Measurements from ENCODE around the gene KIAA0513.
A peak's percentile ranks its signal among the peaks of the same experiment; 100 is the strongest.

KIAA0513 gene

DNA sequence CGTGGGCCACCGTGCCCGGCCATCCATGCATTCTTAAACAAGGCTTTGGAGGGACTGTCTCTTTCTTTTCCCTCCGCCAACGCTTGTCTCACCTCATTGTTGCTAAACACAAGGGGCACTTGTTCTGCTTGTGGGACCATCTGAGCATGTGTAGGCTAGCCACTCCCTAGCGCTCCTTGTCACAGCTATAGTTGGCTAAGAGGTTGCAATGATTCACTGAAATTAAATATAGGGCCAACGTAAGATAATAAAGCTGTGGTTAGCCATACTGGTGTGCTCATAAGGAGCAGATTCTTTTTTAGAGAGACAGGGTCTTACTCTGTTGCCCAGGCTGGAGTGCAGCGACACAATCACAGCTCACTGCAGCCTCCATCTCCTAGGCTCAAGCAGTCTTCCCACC is 41.2 kb downstream of the KIAA0513 start:
- DNase-seq (ENCODE audit: low read depth in 2 of 2, low spot score in 1 of 2): no peak

DNA sequence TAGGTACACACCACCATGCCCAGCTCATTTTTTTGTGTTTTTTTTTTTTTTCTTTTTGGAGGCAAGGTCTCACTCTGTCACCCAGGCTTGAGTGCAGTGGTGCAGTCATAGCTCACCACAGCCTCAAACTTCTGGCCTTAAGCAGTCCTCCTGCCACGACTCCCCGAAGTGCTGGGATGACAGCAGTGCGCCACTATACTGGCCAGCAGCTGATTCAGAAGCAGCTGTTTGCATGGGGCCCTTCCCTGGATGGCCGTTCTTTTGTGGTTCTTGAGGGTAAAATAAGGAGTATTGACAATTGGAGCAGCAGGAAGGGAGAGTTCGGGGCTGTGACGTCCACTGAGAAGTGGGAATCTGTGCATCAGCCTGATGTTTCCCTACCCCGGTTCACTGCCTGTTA is 41.6 kb downstream of the KIAA0513 start:
- no peak for DNase-seq (ENCODE audit: low read depth in 2 of 2, low spot score in 1 of 2)

DNA sequence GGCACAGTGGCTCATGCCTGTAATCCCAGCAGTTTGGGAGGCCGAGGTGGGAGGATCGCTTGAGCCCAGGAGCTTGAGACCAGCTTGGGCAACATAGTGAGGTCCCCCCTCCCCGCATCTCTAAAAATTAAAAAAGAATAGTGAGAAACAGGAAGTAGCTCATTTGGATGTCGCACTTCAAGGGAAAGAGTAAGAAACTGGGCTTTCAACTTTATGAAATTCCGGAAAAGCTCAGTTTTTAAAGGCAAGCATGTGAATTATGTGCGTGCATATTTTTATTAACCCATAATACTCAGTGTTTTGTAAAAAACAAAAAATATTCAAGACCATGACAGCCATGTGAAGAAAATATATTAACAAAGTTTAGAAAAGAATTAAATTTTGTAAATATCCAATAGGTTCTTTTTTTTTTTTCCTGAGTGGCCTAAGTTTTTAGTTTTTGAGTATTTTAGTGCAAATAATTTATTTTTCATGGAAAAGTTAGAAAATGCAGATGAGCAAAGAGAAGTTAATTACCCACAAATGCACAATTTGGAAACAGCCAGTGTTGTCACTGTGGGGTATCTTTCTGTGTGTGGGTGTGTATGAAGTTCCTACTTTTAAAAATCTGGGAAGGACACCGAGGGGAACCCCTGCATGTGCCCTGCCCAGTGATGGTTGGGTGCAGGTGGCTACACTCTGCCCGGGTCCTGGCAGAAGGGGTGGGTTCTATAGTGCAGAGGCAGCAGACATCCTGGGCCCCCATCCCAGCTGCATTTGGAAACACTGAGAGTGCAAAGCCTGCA is 44.7 kb downstream of the KIAA0513 start:
- no peak for DNase-seq (ENCODE audit: low read depth in 2 of 2, low spot score in 1 of 2)

DNA sequence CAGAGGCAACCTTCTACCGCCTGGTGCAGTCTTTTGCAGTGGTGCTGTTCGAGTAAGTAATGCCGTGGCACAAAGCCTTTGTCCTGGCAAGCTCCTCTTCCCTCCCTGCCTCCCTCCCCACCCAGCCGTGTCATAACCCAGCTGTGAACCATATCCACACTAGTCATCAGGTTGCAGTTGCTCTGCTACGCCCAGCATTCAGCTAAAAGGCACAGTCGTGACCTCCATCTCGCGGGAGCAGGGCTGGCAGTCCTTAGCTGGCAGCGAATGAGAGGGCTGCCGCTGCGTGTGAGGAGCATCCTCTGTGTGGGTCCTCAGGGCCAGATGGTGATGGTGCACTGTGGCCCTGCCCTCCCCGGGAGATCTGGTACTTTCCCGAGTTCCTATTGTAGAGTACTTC is 45.4 kb downstream of the KIAA0513 start:
- no peak for DNase-seq (ENCODE audit: low read depth in 2 of 2, low spot score in 1 of 2)

DNA sequence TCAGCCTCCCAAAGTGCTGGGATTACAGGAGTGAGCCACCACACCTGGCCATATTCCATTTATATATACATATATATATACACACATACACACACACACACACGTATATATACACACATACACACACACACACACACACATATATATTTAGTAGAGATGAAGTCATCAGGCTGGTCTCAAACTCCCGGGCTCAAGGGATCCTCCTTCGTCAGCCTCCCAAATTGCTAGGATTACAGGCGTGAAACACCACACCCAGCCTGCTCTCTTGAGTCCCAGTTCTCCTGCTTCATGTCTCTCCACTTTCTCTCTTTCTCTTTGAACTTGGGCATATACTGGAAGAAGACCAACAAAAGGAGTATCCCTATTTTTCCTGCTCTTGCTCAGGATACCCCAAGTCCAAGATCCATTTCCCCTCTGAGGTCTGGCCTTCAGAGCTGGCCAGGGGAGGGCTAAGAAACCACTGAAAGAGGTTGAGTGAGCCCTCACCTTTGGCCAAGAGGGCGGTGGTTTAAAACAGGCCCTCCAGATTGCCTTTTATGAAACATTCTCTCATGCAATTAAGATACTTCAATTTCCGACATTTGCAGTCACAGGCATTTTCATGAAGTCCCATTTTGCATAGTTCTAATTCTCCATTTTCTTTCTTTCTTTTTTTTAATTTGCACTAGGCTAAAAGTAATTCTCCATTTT is 46.8 kb downstream of the KIAA0513 start:
- DNase-seq (ENCODE audit: low read depth in 2 of 2, low spot score in 1 of 2): no peak

DNA sequence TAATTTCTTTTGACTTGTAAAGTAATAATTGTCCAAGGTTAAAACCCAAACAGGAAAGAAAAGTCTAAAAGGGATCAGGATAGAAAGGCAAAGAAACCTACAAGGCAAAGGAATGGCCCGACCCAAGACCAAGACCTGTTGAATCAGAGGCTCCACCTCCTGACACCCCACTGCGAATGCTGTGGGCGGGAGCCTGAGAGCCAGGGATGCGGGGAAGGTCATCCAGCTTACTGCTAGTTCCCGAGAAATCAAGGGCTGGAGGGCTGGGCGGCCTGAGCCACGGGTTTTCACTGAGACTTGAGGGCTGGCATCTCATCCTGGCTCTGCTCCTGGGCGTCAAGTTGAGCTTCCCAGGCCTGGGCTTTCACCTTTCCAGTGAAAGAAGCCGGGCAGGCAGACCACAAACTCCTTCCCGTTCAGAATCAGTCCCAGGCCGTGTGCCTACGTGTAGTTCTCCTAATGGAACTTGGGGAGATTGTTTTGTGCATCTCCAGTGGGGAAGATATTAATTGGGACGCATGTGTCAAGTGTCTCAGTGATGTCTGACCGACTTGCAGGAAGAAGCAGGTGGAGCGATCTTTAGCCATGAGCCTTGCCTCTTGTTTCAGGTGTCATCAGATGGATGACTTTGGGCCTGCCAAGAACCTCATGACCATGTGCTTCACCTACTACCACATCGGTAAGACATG is 47.8 kb downstream of the KIAA0513 start:
- no peak for DNase-seq (ENCODE audit: low read depth in 2 of 2, low spot score in 1 of 2)

DNA sequence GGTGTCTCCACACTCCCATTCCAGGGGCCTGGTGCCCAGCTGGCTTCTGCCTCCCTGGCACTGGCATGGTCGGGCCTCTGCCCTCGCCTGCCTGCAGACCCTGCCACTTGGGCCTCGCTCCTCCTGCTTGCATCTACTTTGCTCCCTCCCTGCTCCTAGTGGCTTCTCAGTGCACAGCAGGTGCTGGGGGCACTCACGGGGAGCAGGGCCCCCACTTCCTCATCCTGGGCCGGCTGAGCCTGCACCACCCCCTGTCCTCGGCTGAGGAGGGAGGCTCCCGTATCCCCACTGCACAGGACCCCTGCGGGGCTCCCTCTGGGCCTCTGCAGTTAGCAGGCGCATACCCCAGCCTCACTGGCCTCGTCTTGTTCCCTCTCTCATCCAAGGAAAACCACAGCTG is 49.4 kb downstream of the KIAA0513 start:
- DNase-seq (ENCODE audit: low read depth in 2 of 2, low spot score in 1 of 2): no peak

DNA sequence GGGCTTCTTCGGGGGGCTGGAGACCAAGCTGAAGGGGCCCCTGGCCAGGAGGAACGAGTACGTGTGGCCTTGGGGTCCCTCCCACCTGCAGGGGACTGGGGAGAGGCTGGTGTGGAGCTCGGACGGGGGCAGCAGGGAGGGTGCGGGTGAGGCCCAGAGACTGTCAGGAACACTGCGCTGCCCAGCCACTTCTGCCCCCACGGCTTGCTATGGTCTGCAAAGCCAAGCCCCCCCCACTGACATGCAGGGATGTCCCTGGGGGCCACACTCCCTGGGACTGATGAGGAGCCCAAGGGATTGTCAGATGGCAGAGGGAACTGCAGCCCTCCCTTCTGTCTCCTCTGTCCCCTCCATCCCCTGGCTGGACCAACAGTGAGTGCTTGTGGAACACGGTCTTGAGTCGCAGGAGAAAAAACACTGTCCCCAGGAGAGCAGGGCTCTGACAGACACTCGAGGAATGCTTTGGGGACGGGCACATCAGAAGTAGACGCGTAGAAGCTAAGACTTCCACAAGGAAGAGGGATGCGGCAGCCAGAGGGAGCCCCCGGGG is 50.1 kb downstream of the KIAA0513 start:
- DNase-seq (ENCODE audit: low read depth in 2 of 2, low spot score in 1 of 2): no peak

DNA sequence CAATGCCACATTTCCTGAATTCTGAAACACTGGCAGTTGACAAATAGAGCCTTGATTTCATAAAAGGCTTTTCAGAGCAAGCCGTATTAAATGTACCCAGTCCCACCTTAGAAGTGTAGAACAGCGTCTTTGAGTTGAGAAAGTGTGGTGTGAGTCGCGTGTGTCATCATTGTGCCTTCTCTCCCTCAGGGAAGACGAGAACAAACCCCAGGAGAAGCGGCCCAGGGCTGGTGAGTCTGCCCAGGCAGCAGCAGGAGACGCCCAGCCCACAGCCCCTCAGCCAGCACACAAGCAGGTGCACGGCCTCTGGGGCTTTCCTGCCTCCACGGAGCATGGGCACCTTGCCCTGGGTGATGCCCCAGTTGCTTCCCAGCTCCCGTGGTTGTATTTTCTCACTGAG is 50.6 kb downstream of the KIAA0513 start:
- no peak for DNase-seq (ENCODE audit: low read depth in 2 of 2, low spot score in 1 of 2)

DNA sequence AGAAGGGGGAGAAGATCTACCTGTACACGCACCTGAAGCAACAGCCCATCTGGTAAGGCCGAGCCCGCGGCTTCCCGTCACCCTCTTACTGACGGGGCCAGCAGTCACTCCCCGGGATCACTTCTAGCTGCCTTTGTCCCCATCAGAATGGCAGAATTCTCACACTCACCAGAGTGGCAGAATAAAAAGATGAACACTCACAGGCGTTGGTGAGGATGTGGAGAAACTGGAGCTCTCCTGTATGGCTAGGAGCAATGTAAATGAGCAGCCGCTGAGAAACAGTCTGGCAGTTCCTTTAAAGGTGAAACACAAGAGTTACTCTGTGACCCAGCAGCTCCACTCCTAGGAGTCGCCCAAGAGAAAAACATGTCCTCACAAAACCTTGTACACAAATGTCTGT is 51.4 kb downstream of the KIAA0513 start:
- no peak for DNase-seq (ENCODE audit: low read depth in 2 of 2, low spot score in 1 of 2)

DNA sequence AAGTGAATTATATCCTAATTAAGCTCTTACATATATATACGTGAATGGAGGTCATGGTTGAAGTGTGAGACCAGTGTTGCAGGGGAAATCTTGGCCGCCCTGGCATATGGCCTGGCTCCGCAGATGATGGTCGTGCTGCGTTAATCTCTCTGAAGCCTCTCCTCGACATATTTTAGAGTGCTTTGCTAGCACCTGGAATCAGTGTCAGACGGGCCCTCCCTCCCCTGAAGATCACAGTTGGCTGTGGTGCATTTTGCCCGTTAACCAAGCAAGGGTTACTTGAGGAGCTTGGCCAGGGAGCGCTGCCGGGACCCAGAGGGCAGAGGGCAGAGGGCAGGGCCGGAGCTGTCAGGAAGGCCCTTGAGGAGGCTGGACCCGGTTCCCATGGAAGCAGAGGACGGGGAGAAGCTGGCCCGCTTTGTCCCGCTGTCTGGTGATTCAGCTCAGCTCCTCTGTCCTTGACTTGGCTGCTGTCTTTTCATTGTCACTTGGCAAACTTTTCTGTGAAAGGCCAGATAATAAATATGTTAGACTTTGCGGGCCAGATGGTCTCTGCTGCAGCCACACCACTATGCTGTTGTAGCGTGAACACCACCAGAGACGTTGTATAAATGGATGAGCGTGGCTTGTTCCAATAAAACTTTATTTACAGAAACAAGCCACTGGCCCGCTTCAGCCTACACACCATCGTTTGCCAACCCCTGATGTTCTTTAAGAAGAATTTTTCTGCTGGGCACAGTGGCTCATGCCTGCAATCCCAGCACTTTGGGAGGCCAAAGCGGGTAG is 52.4 kb downstream of the KIAA0513 start:
- DNase-seq (ENCODE audit: low read depth in 2 of 2, low spot score in 1 of 2): no peak

DNA sequence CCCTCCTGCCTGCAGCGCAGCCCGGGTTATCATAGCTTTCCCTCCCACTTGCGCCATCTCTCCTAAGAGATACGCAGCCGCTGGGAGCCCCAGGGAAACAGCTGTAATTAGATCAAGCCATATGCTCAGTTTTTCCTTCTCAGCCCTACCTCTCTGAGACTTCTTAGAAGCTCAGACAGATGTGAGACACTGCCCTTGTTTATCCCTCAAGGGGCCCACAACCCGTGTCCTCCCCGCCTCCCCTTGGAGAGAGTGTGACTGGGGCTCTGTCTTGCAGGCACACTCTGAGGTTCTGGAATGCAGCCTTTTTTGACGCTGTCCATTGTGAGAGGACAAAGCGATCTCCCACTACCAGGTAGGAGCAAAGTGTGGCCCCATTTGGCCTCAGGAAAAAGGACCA is 53.4 kb downstream of the KIAA0513 start:
- DNase-seq (ENCODE audit: low read depth in 2 of 2, low spot score in 1 of 2): no peak

DNA sequence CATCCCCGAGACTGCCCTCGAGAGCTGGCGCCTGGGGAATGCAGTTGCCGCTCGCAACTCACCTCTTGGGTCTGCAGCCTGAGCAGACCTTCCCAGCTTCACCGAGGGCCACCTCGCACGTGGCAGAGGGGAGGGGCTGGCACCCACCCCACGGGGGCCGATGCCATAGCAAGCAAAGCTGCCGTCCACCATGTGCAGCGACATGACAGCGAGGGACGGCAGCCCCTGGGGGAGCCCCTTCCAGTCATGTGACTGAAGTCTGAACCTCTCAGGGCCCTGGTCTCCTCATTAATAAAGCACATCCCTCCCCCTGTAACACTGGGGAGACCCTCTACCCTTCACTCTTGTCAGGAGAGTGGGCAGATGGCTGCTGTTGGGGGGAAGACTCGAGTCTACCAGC is 54.2 kb downstream of the KIAA0513 start:
- DNase-seq (ENCODE audit: low read depth in 2 of 2, low spot score in 1 of 2): no peak

DNA sequence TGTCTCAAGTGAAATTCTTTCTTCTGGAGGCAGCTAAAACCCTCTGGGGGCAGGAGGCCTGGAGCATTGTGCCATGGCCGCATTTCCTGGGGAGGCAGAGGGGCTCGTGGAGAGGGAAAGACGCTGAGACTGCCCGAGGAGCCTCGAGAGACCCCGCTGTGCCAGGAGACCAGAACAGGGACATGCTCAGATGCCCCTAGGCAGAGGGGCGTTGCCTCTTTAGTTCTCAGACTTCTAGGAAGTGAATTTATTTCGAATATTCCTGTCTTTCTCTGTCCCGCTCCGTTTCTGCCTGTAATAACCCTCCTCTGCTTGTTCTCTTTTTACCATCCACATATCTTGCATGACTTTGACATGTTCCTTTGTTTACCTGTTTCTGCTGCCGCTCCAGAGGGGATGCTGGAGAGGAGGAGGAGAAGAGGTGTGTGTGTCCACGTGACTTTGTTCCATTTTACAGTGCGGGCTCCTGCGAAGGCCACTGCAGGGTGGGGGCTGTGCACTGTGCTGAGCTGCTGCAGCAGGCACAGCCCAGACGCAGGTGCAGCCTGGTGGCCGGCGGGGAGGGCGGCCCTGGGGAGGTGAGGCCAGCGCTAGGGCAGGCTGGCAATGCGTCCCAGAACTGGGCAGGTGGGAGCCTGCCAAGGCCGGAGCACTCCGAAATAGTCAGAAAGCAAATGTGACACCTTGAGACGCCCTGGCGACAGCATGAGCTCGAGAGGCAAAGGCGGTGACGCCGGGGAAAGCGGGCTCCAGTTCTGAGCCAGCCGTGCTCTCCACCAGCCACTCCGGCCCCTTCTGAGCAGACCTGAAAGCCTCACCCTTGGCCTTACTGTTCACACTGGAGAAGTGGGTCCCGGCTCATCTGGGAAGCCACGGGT is 54.8 kb downstream of the KIAA0513 start:
- DNase-seq (ENCODE audit: low read depth in 2 of 2, low spot score in 1 of 2): no peak

DNA sequence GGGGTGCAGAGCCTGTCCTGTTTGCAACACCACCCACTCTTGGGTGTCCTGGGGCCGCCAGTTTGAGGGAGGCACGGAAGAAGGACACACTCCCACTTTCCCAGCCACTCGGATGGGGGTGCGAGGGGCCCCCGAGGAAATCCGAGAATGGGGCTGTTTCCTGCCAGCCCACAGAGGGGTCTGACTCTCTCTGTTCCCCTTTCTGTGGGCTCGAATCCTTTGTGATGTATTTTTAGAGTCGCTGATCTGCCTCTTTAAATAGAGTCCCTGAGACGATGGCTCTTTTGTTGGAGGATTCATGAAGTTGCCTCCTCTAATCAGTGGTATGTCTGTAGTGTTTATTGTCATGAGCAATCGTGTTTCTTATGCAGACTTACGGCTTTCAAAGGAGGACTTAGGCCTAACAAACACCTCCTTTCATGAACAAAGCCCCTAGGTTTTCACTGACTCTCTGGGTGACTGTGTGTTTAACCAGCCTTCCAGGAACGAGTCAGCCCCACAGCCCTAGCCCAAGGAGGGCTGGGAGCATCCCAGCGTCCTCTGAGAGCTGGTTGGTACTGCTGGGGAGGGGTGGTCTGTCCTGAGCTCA is 55.5 kb downstream of the KIAA0513 start:
- DNase-seq (ENCODE audit: low read depth in 2 of 2, low spot score in 1 of 2): no peak

DNA sequence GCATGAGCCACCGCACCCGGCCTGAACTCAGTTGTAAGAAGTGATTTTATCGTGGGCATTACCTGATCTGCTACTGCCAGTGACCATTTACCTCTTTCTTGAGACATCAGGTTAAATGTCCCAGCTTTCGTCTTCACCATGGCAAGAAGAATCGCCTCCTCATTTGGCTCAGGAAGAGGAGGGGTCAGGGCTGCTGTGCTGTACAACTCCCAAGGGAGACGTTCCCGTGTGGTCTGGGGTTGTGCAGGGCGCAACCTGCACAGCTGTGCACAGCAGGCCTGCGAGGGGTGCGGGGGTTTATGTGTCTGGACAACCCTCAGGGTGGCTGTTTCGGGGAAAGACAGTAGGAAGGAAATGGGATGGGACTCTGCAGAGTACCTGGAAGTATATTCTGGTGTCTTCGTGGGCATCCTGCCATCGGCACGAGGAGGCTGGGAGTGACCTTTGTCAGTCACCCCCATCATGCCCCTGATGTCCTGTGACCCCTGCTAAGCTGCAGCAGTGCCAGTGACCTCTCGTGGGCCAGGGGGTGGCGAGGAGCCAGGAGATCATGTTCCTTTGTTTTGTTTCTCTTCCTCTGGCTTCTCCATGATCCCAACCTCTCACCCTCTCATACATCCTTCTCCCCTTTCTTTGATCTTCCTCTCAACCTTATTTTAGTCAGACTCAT is 57.4 kb downstream of the KIAA0513 start:
- DNase-seq (ENCODE audit: low read depth in 2 of 2, low spot score in 1 of 2): no peak

DNA sequence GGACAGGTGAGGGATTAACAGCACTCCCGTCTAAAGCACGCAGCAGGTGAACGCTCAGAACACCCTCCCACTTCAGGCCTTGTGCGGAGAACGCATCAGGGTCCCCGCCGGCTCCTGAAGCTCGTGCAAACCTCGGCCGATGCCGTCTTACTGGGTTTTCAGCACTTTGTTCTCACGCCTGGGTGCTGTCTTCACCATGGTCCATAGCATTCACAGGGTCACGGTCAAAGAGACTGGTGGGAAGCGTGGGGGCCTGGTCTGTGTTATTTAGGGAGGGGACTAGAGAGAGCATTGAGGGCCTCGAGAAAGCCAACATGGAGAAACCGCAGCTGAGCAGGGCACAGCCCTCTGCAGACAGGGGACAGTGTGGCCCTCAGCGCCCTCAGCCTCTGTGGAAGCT is 58.1 kb downstream of the KIAA0513 start:
- DNase-seq (ENCODE audit: low read depth in 2 of 2, low spot score in 1 of 2): no peak

DNA sequence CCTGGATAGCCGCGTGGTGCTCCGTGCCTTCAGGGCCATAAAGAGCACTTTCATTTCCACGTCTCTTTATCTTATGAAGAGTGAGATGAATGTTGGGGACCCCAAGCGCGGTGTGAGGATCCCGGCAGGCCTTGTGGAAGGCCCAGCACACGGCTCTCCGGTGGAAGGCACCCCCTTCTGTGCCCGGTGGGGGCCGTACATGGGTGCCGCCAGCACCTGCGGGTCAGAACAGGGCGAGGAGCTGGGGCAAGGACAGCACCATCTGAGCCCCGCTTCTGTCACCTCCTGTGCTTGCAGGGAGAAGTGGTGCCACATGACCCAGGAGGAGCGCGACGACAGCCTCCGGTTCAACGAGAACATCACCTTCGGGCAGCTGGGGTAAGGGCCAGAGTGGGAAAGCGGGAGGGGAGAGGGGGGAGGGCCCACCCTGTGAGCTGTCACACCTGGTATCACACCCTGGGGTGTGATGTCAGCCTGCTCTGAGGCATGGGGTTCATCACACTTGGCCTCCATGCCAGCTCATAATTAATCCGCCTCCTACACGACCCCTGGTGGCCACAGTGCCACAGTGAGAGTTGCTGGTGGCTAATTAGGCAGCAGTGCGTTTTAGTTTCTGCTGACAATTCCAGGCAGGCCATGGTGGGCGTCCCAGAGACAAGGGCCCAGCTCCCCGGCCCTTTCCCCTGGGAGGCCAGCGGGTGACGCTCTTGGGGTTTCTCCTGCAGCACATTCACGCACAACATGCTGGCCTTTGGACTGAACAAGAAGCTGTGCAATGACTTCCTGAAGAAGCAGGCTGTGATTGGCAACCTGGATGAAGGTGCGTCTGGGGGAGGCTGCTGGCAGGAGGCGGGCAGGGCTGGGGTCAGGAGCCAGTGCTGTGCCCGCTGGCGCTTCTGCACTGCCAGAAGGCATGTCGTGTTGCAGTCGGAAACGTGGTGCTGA is 59.0 kb downstream of the KIAA0513 start:
- DNase-seq (ENCODE audit: low read depth in 2 of 2, low spot score in 1 of 2): peak; percentile 38 to 49
